PC-3 (cell line): ENCODE results near the gene BACH2. TPM values are rescaled to one million over a fixed set of nuclear protein-coding genes. Genes with fewer than 3 reads are reported as not detected.

Source experiments
- ATAC-seq: fragments of 200-7000 bp; cut with Tn5 transposase; 2 replicates; pipeline ENCODE4 v1.9.1; 2020; ENCODE audit warnings: mild to moderate bottlenecking, moderate library complexity
- BruUV-seq: library from RNA; stranded (reverse); fragments of 400-500 nt; replicated peaks from 2 replicates; lab custom pipeline; 2021; lab: Mats Ljungman, UMichigan
- CTCF ChIA-PET: fragments of 300-600 bp; sonication (Branson Sonifier 250); formaldehyde crosslinking; loops from one replicate; lab custom pipeline; 2022; ENCODE audit warnings: antibody characterized with exemption; lab: Charles Lee
- POLR2A ChIA-PET: fragments of 300-600 bp; sonication (Branson Sonifier 250); formaldehyde crosslinking; loops from one replicate; lab custom pipeline; 2022; ENCODE audit warnings: antibody characterized with exemption; ENCODE audit not compliant: unreplicated experiment; lab: Charles Lee
- DNase-seq: peaks from one replicate; pipeline ENCODE4 v3.0.0-alpha.2; 2015
- H2AFZ ChIP-seq: fragments of 300-600 bp; sonication (generic); 2 replicates; pipeline ENCODE4 v1.6.0; 2016; ENCODE audit warnings: antibody characterized with exemption, low read length
- H3F3A ChIP-seq: fragments of 300-600 bp; sonication (generic); one replicate; pipeline ENCODE4 v1.6.0; 2017; ENCODE audit warnings: antibody characterized with exemption, low read length, control low read depth, mild to moderate bottlenecking; ENCODE audit not compliant: unreplicated experiment
- H3K27ac ChIP-seq: fragments of 300-600 bp; sonication (generic); 2 replicates; pipeline ENCODE4 v1.5.1; 2016; ENCODE audit warnings: mild to moderate bottlenecking, low read length
- H3K27me3 ChIP-seq: fragments of 300-600 bp; sonication (generic); 2 replicates; pipeline ENCODE4 v1.6.1; 2016; ENCODE audit warnings: low read length, mixed read lengths
- H3K36me3 ChIP-seq: fragments of 300-600 bp; sonication (generic); 2 replicates; pipeline ENCODE4 v1.6.1; 2016; ENCODE audit warnings: low read depth, mixed run types, low read length, mixed read lengths
- H3K4me1 ChIP-seq: fragments of 300-600 bp; sonication (generic); 2 replicates; pipeline ENCODE4 v1.5.1; 2016; ENCODE audit warnings: low read length; ENCODE audit not compliant: insufficient read depth
- H3K4me2 ChIP-seq: fragments of 300-600 bp; sonication (generic); 2 replicates; pipeline ENCODE4 v1.6.0; 2016; ENCODE audit warnings: low read length
- H3K4me3 ChIP-seq: fragments of 300-600 bp; sonication (generic); 2 replicates; pipeline ENCODE4 v1.5.1; 2016; ENCODE audit warnings: mild to moderate bottlenecking, low read length, mixed read lengths
- H3K79me2 ChIP-seq: fragments of 300-600 bp; sonication (generic); 2 replicates; pipeline ENCODE4 v1.6.1; 2017; ENCODE audit warnings: low read length, mixed read lengths
- H3K9ac ChIP-seq: fragments of 300-600 bp; sonication (generic); 2 replicates; pipeline ENCODE4 v1.6.0; 2016; ENCODE audit warnings: mild to moderate bottlenecking, low read length
- H3K9me2 ChIP-seq: fragments of 300-600 bp; sonication (generic); replicated peaks from 2 replicates; pipeline ENCODE4 v1.6.1; 2016; ENCODE audit warnings: mixed run types, low read length, mixed read lengths
- H3K9me3 ChIP-seq: fragments of 300-600 bp; sonication (generic); 2 replicates; pipeline ENCODE4 v1.6.1; 2016; ENCODE audit warnings: low read length, mixed read lengths
- H4K20me1 ChIP-seq: fragments of 300-600 bp; sonication (generic); 2 replicates; pipeline ENCODE4 v1.6.1; 2016; ENCODE audit warnings: low read length, mixed read lengths
- EZH2 ChIP-seq: fragments of 300-600 bp; sonication (generic); IDR thresholded peaks from one replicate; pipeline ENCODE4 v1.6.1; 2017; ENCODE audit warnings: antibody characterized with exemption, mild to moderate bottlenecking, low read length; ENCODE audit not compliant: unreplicated experiment
- EZH2phosphoT487 ChIP-seq: fragments of 300-600 bp; sonication (generic); IDR thresholded peaks from 2 replicates; pipeline ENCODE4 v1.6.1; 2018; ENCODE audit warnings: mild to moderate bottlenecking, antibody characterized with exemption, low read length, borderline replicate concordance
- intact Hi-C: fragments of 100-400 bp; cut with micrococcal nuclease; formaldehyde crosslinking; loops from 2 replicates; pipeline ENCODE4 v1.9.0; 2023
- total RNA-seq: library from RNA; depleted of rRNA; stranded (reverse); fragments of >200 nt; gene quantifications from 2 replicates; pipeline ENCODE4 v1.2.3, GENCODE V29; 2014
- TF ChIP-seq, protein P1 (sequence below): fragments of 300-600 bp; sonication (generic); conservative IDR thresholded peaks from 2 replicates; pipeline ENCODE4 v1.5.1; 2017; ENCODE audit warnings: antibody characterized with exemption, low read depth, mild to moderate bottlenecking, low read length

BACH2 gene
- total RNA-seq, 1 experiment from 2014 or later = 7.0 TPM

DNA sequence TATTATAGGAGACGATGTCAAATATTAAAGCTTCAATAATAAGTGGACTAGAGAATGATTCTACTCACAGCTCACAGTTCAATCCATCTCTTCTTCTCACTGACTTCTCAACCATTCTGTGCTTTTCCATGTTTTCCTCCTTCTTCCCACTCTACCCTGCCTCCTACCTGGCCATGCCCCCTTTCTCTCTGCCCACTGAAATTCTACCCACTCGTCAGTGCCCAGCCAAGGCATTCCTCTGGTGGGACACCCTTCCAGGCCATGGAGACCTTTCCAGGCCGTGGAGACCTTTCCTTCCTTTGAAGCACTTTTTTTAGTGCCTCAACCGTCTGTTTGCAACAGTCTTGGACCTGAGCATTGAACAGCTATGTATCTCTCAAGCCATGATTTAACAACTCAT, 18.5 kb downstream of the BACH2 start:
- H3K27me3 ChIP-seq = no peaks in the 10 kb centered on the region
- no peak for TF ChIP-seq EZH2
- no peak for TF ChIP-seq EZH2phosphoT487
- TF ChIP-seq, protein P1, sequence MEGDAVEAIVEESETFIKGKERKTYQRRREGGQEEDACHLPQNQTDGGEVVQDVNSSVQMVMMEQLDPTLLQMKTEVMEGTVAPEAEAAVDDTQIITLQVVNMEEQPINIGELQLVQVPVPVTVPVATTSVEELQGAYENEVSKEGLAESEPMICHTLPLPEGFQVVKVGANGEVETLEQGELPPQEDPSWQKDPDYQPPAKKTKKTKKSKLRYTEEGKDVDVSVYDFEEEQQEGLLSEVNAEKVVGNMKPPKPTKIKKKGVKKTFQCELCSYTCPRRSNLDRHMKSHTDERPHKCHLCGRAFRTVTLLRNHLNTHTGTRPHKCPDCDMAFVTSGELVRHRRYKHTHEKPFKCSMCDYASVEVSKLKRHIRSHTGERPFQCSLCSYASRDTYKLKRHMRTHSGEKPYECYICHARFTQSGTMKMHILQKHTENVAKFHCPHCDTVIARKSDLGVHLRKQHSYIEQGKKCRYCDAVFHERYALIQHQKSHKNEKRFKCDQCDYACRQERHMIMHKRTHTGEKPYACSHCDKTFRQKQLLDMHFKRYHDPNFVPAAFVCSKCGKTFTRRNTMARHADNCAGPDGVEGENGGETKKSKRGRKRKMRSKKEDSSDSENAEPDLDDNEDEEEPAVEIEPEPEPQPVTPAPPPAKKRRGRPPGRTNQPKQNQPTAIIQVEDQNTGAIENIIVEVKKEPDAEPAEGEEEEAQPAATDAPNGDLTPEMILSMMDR = no peak

DNA sequence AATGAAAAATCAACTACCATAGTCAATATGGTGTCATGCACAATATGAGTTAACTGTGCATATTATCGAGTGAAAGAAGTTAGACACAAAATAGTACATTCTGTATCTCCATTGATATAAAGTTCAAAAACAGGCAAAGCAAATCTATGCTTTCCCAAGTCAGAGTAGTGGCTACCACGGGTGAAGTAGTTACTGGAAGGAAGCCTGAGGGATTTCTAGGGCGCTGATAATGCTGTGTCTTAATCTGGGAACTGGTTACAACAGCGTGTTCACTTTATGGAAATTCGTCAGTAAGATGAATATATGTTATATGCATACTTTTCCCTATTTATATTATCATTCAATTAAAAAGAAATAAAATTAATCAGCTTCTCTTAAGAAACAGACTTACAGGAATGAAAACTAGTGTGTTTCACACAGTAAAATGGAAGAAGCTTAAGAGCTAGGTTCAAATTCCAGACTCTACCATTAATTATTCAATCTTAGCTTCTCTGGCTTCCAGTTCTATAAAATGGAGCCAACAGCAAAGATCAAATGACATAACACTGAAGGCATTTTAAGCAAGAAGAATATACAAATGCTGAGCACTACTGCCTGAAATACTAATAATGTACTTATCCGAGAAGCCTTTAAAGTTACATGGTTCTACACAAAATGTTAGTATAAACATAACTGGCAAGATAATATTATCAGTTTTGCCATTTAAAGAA, 19.2 kb downstream of the BACH2 start:
- H3K9me3 ChIP-seq = no peaks in the 10 kb centered on the region
- ATAC-seq = no peak
- H2AFZ ChIP-seq = no peak overlapping the region
- H3K9ac ChIP-seq = no peak overlapping the region
- intact Hi-C loops = no loop called here
- no peaks in the 10 kb centered on the region for H3K79me2 ChIP-seq
- H3K4me1 ChIP-seq = peaks cover 6% of the 10 kb centered on the region; the same call in 1 of the 2 replicates
- BruUV-seq = no TSS peak
- ChIA-PET CTCF (no interaction called here), POLR2A (no interaction called here)
- H3F3A ChIP-seq = no peaks in the 10 kb centered on the region
- no peaks in the 10 kb centered on the region for H3K27me3 ChIP-seq
- TF ChIP-seq EZH2phosphoT487 (no peak), EZH2 (no peak)
- TF ChIP-seq, protein P1 = no peak
- H3K4me2 ChIP-seq = no peak overlapping the region
- DNase-seq = no peak
- H4K20me1 ChIP-seq = no peaks in the 10 kb centered on the region
- H3K36me3 ChIP-seq = no peaks in the 10 kb centered on the region
- no peaks in the 10 kb centered on the region for H3K9me2 ChIP-seq
- H3K27ac ChIP-seq = no peak overlapping the region
- H3K4me3 ChIP-seq = no peak overlapping the region

More for the DNA sequence above, 18.5 kb downstream of the BACH2 start:
- Histone ChIP-seq H3K36me3 (no peaks in the 10 kb centered on the region), H3K27ac (no peak overlapping the region), H3K9me3 (no peaks in the 10 kb centered on the region), H3K9ac (no peak overlapping the region), H2AFZ (no peak overlapping the region), H3K4me2 (no peak overlapping the region), H3K4me1 (peaks cover 6% of the 10 kb centered on the region; the same call in 1 of the 2 replicates), H3K79me2 (no peaks in the 10 kb centered on the region), H3K4me3 (no peak overlapping the region), H3K9me2 (no peaks in the 10 kb centered on the region), H3F3A (no peaks in the 10 kb centered on the region), H4K20me1 (no peaks in the 10 kb centered on the region)
- intact Hi-C loops = no loop called here
- no peak for ATAC-seq
- CTCF ChIA-PET = no interaction called here
- no peak for DNase-seq
- no TSS peak for BruUV-seq
- POLR2A ChIA-PET = no interaction called here

DNA sequence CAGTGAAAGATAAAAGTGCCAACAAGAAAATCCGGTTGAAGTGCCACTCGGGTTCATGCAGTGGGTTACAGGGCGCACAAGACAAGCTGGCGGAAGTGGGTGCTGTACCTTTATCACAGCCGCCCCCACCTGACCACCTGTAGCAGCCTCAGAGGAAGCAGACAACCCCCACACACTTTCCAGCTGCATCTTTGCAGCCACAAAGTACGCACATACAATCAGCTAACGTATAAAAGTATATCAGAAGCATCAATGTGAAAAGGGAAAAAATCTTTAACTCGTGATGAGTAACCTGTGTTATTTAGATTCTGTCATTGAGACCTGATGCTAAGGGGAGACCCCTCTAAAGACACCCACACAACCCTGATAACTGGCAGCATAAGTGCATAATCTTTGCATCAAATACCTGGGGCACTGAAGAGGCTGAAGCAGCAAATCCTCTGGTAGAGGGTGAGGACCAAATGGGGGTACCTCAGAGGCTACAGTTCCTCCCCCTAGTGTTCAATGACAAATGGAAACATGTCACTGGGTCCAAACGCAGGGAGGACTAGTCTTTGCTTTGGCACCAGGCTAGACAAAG, 22.1 kb downstream of the BACH2 start:
- ATAC-seq = no peak

More for the DNA sequence above, 22.1 kb downstream of the BACH2 start:
- Histone ChIP-seq H3K4me1 (no peaks in the 10 kb centered on the region), H3K9me2 (no peaks in the 10 kb centered on the region), H3K27me3 (no peaks in the 10 kb centered on the region), H3K79me2 (no peaks in the 10 kb centered on the region), H2AFZ (no peak overlapping the region), H3K9ac (no peak overlapping the region), H4K20me1 (no peaks in the 10 kb centered on the region), H3K27ac (no peak overlapping the region), H3K4me2 (no peak overlapping the region), H3K4me3 (no peak overlapping the region), H3F3A (no peaks in the 10 kb centered on the region), H3K9me3 (no peaks in the 10 kb centered on the region), H3K36me3 (no peaks in the 10 kb centered on the region)
- no TSS peak for BruUV-seq
- ChIA-PET POLR2A (no interaction called here), CTCF (no interaction called here)
- no peak for TF ChIP-seq EZH2
- TF ChIP-seq, protein P1 = peak; percentile 30; the same call in 1 of the 2 replicates
- intact Hi-C loops = no loop called here
- DNase-seq = no peak
